Measurements from ENCODE around the gene PRR5.
A peak's percentile ranks its signal among the peaks of the same experiment; 100 is the strongest.

Gene PRR5

GRCh38 chr22:44729391-44730021 is 27.5 kb downstream of the PRR5 start:
- Histone ChIP-seq H3K4me1 (ENCODE audit: control insufficient read depth, insufficient read depth, low read length) (peaks cover 8% of the 10 kb centered on the region), H3K4me3 (ENCODE audit: low read length) (no peak overlapping the region), H3K9ac (ENCODE audit: low read length) (no peak overlapping the region), H3K27me3 (ENCODE audit: control insufficient read depth, insufficient read depth, low read length) (peaks cover 2% of the 10 kb centered on the region), H3K27ac (ENCODE audit: low read depth, low read length) (peak overlapping the region; percentile 37), H3K36me3 (ENCODE audit: control insufficient read depth, insufficient read depth, low read length) (no peaks in the 10 kb centered on the region)

GRCh38 chr22:44730022-44730393 is 28.0 kb downstream of the PRR5 start:
- peaks cover 8% of the 10 kb centered on the region for H3K4me1 ChIP-seq (ENCODE audit: control insufficient read depth, insufficient read depth, low read length)
- H3K4me3 ChIP-seq (ENCODE audit: low read length): no peak overlapping the region
- no peaks in the 10 kb centered on the region for H3K36me3 ChIP-seq (ENCODE audit: control insufficient read depth, insufficient read depth, low read length)
- H3K27ac ChIP-seq (ENCODE audit: low read depth, low read length): peak overlapping the region; percentile 36
- peaks cover 2% of the 10 kb centered on the region for H3K27me3 ChIP-seq (ENCODE audit: control insufficient read depth, insufficient read depth, low read length)
- no peak overlapping the region for H3K9ac ChIP-seq (ENCODE audit: low read length)

GRCh38 chr22:44730490-44731356 is 28.7 kb downstream of the PRR5 start:
- Histone ChIP-seq H3K4me1 (ENCODE audit: control insufficient read depth, insufficient read depth, low read length) (peaks cover 8% of the 10 kb centered on the region), H3K27me3 (ENCODE audit: control insufficient read depth, insufficient read depth, low read length) (peaks cover 2% of the 10 kb centered on the region), H3K36me3 (ENCODE audit: control insufficient read depth, insufficient read depth, low read length) (no peaks in the 10 kb centered on the region), H3K27ac (ENCODE audit: low read depth, low read length) (no peak overlapping the region), H3K4me3 (ENCODE audit: low read length) (no peak overlapping the region), H3K9ac (ENCODE audit: low read length) (no peak overlapping the region)

DNA sequence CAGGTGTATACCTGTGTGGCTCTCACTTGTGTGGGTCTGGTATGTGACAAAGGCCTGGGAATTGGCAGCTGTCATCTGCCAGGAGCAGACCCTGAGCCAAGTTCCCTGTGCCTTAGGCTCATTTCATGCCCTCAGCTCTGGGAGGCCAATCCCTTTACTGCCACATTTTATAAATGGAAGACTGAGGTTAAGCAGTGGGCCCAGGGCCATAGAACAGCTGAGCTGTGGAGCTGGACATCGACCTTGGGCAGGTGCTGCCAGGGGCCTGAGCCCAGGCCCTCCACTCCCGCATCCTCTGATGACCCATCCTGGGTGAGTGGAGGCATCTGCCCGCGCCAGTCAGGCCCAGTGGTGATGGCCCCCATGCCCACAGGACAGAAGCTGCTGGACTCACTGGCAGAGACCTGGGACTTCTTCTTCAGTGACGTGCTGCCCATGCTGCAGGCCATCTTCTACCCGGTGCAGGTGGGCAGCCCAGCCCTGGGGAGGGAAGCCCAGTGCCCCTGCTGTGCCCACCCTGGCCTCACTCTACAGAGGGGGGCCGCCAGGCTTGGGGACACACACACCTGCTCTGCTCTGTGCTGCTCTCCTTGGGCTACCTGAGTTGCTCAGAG is 29.5 kb downstream of the PRR5 start:
- Histone ChIP-seq H3K4me1 (ENCODE audit: control insufficient read depth, insufficient read depth, low read length) (peaks cover 8% of the 10 kb centered on the region), H3K27ac (ENCODE audit: low read depth, low read length) (no peak overlapping the region), H3K36me3 (ENCODE audit: control insufficient read depth, insufficient read depth, low read length) (no peaks in the 10 kb centered on the region), H3K9ac (ENCODE audit: low read length) (no peak overlapping the region), H3K27me3 (ENCODE audit: control insufficient read depth, insufficient read depth, low read length) (peaks cover 2% of the 10 kb centered on the region), H3K4me3 (ENCODE audit: low read length) (no peak overlapping the region)

DNA sequence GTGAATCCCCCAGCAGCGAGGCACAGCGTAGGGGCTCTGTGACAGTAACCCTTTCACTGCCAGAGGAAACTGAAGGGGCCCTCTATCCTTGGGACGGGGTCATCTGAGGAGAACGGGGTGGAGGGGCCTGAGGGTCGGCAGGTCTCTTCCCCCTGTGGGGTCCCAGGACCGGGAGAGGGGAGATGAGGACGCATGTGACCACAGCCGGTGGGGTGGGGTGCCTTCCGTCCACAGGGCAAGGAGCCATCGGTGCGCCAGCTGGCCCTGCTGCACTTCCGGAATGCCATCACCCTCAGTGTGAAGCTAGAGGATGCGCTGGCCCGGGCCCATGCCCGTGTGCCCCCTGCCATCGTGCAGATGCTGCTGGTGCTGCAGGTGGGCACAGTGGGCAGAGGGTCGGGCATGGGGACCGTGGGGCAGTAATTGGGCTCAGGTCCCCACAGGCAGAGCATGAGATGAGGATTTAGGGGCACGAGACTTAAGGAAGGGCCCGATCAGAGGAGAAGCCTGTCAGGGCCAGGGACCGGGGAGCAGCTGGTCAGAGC is 30.1 kb downstream of the PRR5 start:
- H3K4me1 ChIP-seq (ENCODE audit: control insufficient read depth, insufficient read depth, low read length): peaks cover 8% of the 10 kb centered on the region
- H3K27ac ChIP-seq (ENCODE audit: low read depth, low read length): no peak overlapping the region
- no peak overlapping the region for H3K4me3 ChIP-seq (ENCODE audit: low read length)
- H3K27me3 ChIP-seq (ENCODE audit: control insufficient read depth, insufficient read depth, low read length): peaks cover 2% of the 10 kb centered on the region
- no peak overlapping the region for H3K9ac ChIP-seq (ENCODE audit: low read length)
- no peaks in the 10 kb centered on the region for H3K36me3 ChIP-seq (ENCODE audit: control insufficient read depth, insufficient read depth, low read length)

GRCh38 chr22:44732661-44733060 is 30.7 kb downstream of the PRR5 start:
- Histone ChIP-seq H3K36me3 (ENCODE audit: control insufficient read depth, insufficient read depth, low read length) (no peaks in the 10 kb centered on the region), H3K9ac (ENCODE audit: low read length) (no peak overlapping the region), H3K4me3 (ENCODE audit: low read length) (no peak overlapping the region), H3K27me3 (ENCODE audit: control insufficient read depth, insufficient read depth, low read length) (peaks cover 4% of the 10 kb centered on the region), H3K27ac (ENCODE audit: low read depth, low read length) (no peak overlapping the region), H3K4me1 (ENCODE audit: control insufficient read depth, insufficient read depth, low read length) (peaks cover 8% of the 10 kb centered on the region)

- Histone ChIP-seq H3K4me3 (ENCODE audit: low read length) (no peak overlapping the region), H3K27ac (ENCODE audit: low read depth, low read length) (no peak overlapping the region), H3K27me3 (ENCODE audit: control insufficient read depth, insufficient read depth, low read length) (peaks cover 4% of the 10 kb centered on the region), H3K4me1 (ENCODE audit: control insufficient read depth, insufficient read depth, low read length) (peaks cover 8% of the 10 kb centered on the region), H3K36me3 (ENCODE audit: control insufficient read depth, insufficient read depth, low read length) (no peaks in the 10 kb centered on the region), H3K9ac (ENCODE audit: low read length) (no peak overlapping the region)
Measured at GRCh38 chr22:44733426-44734106, 31.6 kb downstream of the PRR5 start.

DNA sequence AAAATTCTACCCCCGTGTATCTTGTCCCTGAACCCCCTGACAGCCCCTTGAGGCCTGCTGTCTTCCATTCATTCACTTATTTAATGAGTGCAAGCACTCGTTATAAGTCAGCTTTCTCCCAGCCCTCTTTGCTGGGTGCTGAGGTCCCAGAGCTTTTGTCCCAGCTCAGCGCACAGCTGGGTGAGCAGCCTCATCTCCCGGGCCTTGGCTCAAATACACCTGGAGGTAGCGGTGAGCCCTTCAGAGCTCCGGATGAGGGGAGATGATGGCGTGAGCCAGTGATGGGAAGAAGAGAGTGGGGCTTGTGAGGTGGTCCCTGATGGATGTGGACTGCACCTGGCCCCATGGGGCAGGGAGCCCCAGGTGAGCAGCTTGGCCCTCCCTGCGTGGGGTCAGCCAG is 32.3 kb downstream of the PRR5 start:
- Histone ChIP-seq H3K9ac (ENCODE audit: low read length) (no peak overlapping the region), H3K4me3 (ENCODE audit: low read length) (no peak overlapping the region), H3K27me3 (ENCODE audit: control insufficient read depth, insufficient read depth, low read length) (peaks cover 4% of the 10 kb centered on the region), H3K36me3 (ENCODE audit: control insufficient read depth, insufficient read depth, low read length) (no peaks in the 10 kb centered on the region), H3K27ac (ENCODE audit: low read depth, low read length) (no peak overlapping the region), H3K4me1 (ENCODE audit: control insufficient read depth, insufficient read depth, low read length) (peaks cover 6% of the 10 kb centered on the region)

DNA sequence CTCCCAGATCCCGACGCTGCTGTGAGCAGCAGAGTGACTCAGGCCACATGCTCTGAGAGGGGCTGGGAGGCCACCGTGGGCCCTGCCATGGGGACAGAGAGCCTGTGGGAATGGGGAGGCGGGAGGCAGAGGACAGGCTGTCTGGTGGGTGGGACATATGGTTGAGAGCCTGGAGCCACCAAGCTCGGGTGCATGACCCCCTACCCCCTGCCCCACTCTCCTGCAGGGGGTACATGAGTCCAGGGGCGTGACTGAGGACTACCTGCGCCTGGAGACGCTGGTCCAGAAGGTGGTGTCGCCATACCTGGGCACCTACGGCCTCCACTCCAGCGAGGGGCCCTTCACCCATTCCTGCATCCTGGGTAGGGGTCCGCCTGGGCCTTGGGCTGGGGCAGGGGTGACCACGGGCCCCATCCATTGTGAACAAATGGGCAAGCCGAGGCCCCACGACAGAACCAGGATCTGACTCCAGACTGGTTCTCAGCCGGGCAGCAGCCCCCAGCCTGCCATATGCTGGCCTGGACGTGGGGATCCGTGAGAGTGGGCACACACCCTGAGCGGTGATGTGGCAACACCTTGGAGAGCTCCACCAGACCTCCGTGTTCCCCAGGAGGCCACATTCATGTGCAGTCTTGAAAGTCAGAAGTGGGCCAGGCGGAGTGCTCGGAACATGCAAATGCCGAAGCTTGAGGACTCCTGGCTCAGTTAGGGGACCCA is 33.0 kb downstream of the PRR5 start:
- no peak overlapping the region for H3K9ac ChIP-seq (ENCODE audit: low read length)
- no peaks in the 10 kb centered on the region for H3K36me3 ChIP-seq (ENCODE audit: control insufficient read depth, insufficient read depth, low read length)
- H3K4me1 ChIP-seq (ENCODE audit: control insufficient read depth, insufficient read depth, low read length): no peaks in the 10 kb centered on the region
- no peak overlapping the region for H3K27ac ChIP-seq (ENCODE audit: low read depth, low read length)
- peaks cover 4% of the 10 kb centered on the region for H3K27me3 ChIP-seq (ENCODE audit: control insufficient read depth, insufficient read depth, low read length)
- no peak overlapping the region for H3K4me3 ChIP-seq (ENCODE audit: low read length)

DNA sequence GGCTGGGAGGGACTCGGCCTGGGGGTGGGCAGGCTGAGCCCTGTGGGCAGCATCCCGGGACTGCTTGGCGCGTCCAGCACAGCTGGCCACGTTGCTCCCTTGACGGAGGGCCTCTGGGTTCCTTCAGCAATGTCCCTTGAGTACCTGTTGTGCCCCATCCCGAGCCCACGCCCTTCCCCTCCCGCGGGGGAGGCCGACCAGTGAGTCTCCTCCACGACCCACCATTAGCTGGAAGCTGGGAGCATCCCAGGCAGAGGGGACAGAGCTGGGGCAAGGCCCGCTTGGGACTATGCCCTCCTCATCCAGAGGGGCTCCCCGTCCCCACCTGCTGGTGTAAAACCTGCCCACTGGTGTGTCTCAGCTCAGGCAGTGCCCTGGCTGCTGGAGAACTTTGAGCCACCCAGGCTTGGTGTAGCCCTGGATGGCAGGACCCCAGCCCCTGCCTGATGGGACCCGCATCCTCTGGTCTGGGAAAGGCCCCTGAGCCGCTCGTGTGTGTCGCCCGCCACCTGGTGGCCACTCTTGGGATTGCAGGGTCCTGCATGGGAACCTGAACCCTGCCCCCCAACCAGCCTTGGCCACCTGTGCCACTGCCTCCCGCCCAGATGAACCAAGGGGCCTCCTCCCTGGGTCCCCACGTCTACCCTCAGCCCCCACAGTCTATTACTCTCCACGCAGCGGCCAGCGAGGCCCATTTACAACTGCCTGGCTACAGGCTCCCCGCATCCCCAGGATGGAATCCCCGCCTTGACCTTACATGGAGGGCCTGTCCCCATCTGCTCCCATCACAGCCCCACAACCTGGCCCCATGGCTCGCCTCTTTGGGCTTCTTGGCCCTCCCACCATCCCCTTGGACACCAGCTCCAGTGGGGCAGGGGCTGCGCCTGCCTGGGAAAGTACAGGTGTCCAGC is 33.8 kb downstream of the PRR5 start:
- no peak overlapping the region for H3K27ac ChIP-seq (ENCODE audit: low read depth, low read length)
- H3K4me1 ChIP-seq (ENCODE audit: control insufficient read depth, insufficient read depth, low read length): no peaks in the 10 kb centered on the region
- no peak overlapping the region for H3K4me3 ChIP-seq (ENCODE audit: low read length)
- peaks cover 2% of the 10 kb centered on the region for H3K27me3 ChIP-seq (ENCODE audit: control insufficient read depth, insufficient read depth, low read length)
- H3K9ac ChIP-seq (ENCODE audit: low read length): no peak overlapping the region
- H3K36me3 ChIP-seq (ENCODE audit: control insufficient read depth, insufficient read depth, low read length): no peaks in the 10 kb centered on the region
